GM21390 (cell line): ENCODE measurements around the gene SAMD4B.

ENCODE experiments used
- ATAC-seq: cut with Tn5 transposase; IDR thresholded peaks from one replicate; pipeline ENCODE4 v1.9.1; 2021; ENCODE audit not compliant: unreplicated experiment

SAMD4B gene

GRCh38 chr19:39420769-39421168 lies 78.5 kb downstream of the SAMD4B start:
- ATAC-seq: no peak

GRCh38 chr19:39422020-39422419 lies 79.8 kb downstream of the SAMD4B start:
- no peak for ATAC-seq

- no peak for ATAC-seq
These were observed 81.3 kb downstream of the SAMD4B start for GRCh38 chr19:39423258-39424086.

- no peak for ATAC-seq
These were observed 82.7 kb downstream of the SAMD4B start for GRCh38 chr19:39424934-39425333.

- ATAC-seq: no peak
These were observed 83.5 kb downstream of the SAMD4B start for GRCh38 chr19:39425744-39426143.

GRCh38 chr19:39426170-39426569 lies 83.9 kb downstream of the SAMD4B start:
- ATAC-seq: no peak

GRCh38 chr19:39427707-39428106 lies 85.5 kb downstream of the SAMD4B start:
- no peak for ATAC-seq

- ATAC-seq: no peak
These were observed 86.3 kb downstream of the SAMD4B start for GRCh38 chr19:39428283-39429112.

- ATAC-seq: no peak
These were observed 88.7 kb downstream of the SAMD4B start for GRCh38 chr19:39430675-39431593.

GRCh38 chr19:39432677-39433025 lies 90.4 kb downstream of the SAMD4B start:
- no peak for ATAC-seq

- ATAC-seq: no peak
These were observed 91.4 kb downstream of the SAMD4B start for GRCh38 chr19:39433480-39434079.

- ATAC-seq: no peak
These were observed 92.2 kb downstream of the SAMD4B start for GRCh38 chr19:39434123-39435076.
